ENCODE measurements around the gene BCR.

DNA sequence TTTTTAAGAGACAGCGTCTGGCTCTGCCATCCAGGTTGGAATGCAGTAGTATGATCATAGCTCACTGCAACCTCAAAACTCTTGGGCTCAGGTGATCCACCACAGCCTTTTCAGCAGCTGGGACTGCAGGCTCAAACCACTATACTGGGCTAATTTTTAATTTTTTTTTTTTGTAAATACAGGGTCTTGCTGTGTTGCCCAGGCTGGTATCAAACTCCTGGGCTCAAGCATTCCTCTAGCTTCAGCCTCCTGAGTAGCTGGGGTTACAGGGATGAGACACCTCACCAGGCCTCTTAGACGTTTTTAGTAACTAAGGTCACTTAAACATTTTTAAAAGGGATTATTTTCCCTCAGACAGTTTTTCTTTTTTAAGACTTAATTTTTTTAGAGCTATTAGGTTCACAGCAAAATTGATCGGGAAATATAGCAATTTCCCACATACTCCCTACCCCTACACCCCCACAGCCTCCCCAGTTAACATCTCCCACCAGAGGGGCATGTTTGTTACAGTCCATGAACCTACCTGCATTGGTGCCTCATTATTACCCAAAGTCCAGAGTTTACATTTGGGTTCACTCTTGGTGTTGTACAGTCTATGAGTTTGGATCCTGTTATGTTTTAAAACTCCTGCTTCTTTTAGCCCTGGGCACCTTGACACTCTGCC, 3.9 kb downstream of the BCR start:
- TF ChIP-seq, protein P1, sequence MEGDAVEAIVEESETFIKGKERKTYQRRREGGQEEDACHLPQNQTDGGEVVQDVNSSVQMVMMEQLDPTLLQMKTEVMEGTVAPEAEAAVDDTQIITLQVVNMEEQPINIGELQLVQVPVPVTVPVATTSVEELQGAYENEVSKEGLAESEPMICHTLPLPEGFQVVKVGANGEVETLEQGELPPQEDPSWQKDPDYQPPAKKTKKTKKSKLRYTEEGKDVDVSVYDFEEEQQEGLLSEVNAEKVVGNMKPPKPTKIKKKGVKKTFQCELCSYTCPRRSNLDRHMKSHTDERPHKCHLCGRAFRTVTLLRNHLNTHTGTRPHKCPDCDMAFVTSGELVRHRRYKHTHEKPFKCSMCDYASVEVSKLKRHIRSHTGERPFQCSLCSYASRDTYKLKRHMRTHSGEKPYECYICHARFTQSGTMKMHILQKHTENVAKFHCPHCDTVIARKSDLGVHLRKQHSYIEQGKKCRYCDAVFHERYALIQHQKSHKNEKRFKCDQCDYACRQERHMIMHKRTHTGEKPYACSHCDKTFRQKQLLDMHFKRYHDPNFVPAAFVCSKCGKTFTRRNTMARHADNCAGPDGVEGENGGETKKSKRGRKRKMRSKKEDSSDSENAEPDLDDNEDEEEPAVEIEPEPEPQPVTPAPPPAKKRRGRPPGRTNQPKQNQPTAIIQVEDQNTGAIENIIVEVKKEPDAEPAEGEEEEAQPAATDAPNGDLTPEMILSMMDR (IDR thresholded peaks at IDR 0.05) = no peak
- no peak for TF ChIP-seq POLR2A (IDR thresholded peaks at IDR 0.05)
